Epithelial cell of proximal tubule (primary cell): ENCODE results near the gene INHBC. TPM values are rescaled to one million over a fixed set of nuclear protein-coding genes. Genes with fewer than 3 reads are reported as not detected.

Source experiments
- DNase-seq: peaks from one replicate; pipeline ENCODE4 v3.0.0-alpha.2; 2011; ENCODE audit warnings: low read depth
- H3K4me3 ChIP-seq: 2 replicates; pipeline ENCODE4 v1.5.1; 2011; ENCODE audit warnings: low read depth, mild to moderate bottlenecking, low read length
- total RNA-seq: library from RNA; depleted of rRNA; stranded (reverse); fragments of >200 nt; gene quantifications from 2 replicates; pipeline ENCODE4 v1.2.3, GENCODE V29; 2015
- TF ChIP-seq, protein P1 (sequence below): conservative IDR thresholded peaks from 2 replicates; pipeline ENCODE4 v1.5.1; 2012; ENCODE audit warnings: low read depth, mild to moderate bottlenecking, low read length

INHBC gene
- total RNA-seq, 1 donor from 2014 or later: not detected

DNA sequence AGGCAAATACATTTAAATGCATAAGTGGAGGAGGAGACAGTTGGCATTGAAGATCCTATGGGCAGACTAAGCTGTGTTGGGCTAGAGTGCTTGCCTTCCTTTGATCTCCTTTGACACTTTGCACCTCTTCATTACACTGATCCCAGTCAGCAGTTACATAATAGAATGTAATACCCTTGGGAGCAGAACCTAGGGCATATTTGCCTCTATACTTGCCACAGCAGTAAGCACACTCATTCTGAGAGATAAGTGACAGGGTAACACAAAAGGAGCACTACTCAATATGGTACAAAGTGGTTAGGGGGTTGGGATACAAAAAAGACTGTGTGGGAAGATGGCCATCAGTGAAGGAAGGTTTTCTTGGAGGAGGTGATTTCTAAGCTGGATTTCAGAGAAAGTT, 62.2 kb downstream of the INHBC start:
- no peak overlapping the region for H3K4me3 ChIP-seq
- TF ChIP-seq, protein P1, sequence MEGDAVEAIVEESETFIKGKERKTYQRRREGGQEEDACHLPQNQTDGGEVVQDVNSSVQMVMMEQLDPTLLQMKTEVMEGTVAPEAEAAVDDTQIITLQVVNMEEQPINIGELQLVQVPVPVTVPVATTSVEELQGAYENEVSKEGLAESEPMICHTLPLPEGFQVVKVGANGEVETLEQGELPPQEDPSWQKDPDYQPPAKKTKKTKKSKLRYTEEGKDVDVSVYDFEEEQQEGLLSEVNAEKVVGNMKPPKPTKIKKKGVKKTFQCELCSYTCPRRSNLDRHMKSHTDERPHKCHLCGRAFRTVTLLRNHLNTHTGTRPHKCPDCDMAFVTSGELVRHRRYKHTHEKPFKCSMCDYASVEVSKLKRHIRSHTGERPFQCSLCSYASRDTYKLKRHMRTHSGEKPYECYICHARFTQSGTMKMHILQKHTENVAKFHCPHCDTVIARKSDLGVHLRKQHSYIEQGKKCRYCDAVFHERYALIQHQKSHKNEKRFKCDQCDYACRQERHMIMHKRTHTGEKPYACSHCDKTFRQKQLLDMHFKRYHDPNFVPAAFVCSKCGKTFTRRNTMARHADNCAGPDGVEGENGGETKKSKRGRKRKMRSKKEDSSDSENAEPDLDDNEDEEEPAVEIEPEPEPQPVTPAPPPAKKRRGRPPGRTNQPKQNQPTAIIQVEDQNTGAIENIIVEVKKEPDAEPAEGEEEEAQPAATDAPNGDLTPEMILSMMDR: no peak
- DNase-seq: no peak

- no peak overlapping the region for H3K4me3 ChIP-seq
- TF ChIP-seq, protein P1: no peak
- DNase-seq: no peak
Observed at GRCh38 chr12:57497223-57498131, 62.9 kb downstream of the INHBC start.

GRCh38 chr12:57498132-57498502, 63.5 kb downstream of the INHBC start:
- DNase-seq: no peak
- H3K4me3 ChIP-seq: no peak overlapping the region
- TF ChIP-seq, protein P1: no peak

GRCh38 chr12:57498571-57498970, 64.0 kb downstream of the INHBC start:
- TF ChIP-seq, protein P1: no peak
- DNase-seq: no peak

GRCh38 chr12:57500213-57500612, 65.6 kb downstream of the INHBC start:
- no peak overlapping the region for H3K4me3 ChIP-seq
- TF ChIP-seq, protein P1: no peak

More at GRCh38 chr12:57498571-57498970, 64.0 kb downstream of the INHBC start:
- no peak overlapping the region for H3K4me3 ChIP-seq

More at GRCh38 chr12:57500213-57500612, 65.6 kb downstream of the INHBC start:
- DNase-seq: no peak

Other genes starting within 250 kb of the INHBC start
- not detected in 2 replicates for gene NXPH4, start 218.0 kb upstream of the INHBC start, total RNA-seq
- 118 and 258 TPM in 2 replicates for gene SHMT2, start 205.1 kb upstream of the INHBC start, total RNA-seq
- gene STAC3, start 183.6 kb upstream of the INHBC start, total RNA-seq: not detected in 2 replicates
- 10.5 and 12.5 TPM in 2 replicates for gene R3HDM2, start 3.7 kb upstream of the INHBC start, total RNA-seq
- gene INHBE, start 20.5 kb downstream of the INHBC start, total RNA-seq: 0.29 TPM in 1 of 2 replicates, not detected in the other
- 0.51 TPM in 1 of 2 replicates, not detected in the other for gene GLI1, start 25.0 kb downstream of the INHBC start, total RNA-seq
- 0.29 and 1.2 TPM in 2 replicates for gene ARHGAP9, start 45.1 kb downstream of the INHBC start, total RNA-seq
- gene MARS1, start 53.3 kb downstream of the INHBC start, total RNA-seq: 107 and 151 TPM in 2 replicates
- 13.5 and 20.2 TPM in 2 replicates for gene DDIT3, start 85.7 kb downstream of the INHBC start, total RNA-seq
- 3.5 and 6.3 TPM in 2 replicates for gene MBD6, start 88.0 kb downstream of the INHBC start, total RNA-seq
- 140 and 202 TPM in 2 replicates for gene DCTN2, start 112.4 kb downstream of the INHBC start, total RNA-seq
- 0.46 and 0.51 TPM in 2 replicates for gene KIF5A, start 115.3 kb downstream of the INHBC start, total RNA-seq
- 34.2 and 46.6 TPM in 2 replicates for gene PIP4K2C, start 156.4 kb downstream of the INHBC start, total RNA-seq
- gene DTX3, start 170.0 kb downstream of the INHBC start, total RNA-seq: 8.0 and 8.1 TPM in 2 replicates
- 1.3 and 6.2 TPM in 2 replicates for gene ARHGEF25, start 176.7 kb downstream of the INHBC start, total RNA-seq
- 0.14 and 0.69 TPM in 2 replicates for gene B4GALNT1, start 198.4 kb downstream of the INHBC start, total RNA-seq